ENCODE results near the gene NBDY. TPM values are rescaled to one million over a fixed set of nuclear protein-coding genes. Genes with fewer than 3 reads are reported as not detected.

The NBDY gene
- total and polyA plus RNA-seq, 4 donors: 0.84 to 10.4 (median 5.2) TPM

- Histone ChIP-seq H3K4me3 (ENCODE audit: low read depth in 1 of 3, low read length in 3 of 3) (no peak overlapping the region), H3K27ac (ENCODE audit: low read depth in 1 of 2, low read length in 2 of 2) (no peak overlapping the region)
Measured at GRCh38 chrX:56857042-56857441, 128.0 kb downstream of the NBDY start.

GRCh38 chrX:56860888-56861287 lies 131.8 kb downstream of the NBDY start:
- Histone ChIP-seq H3K9ac (ENCODE audit: low read depth in 1 of 2, low read length in 2 of 2) (no peak overlapping the region), H3K4me3 (ENCODE audit: low read depth in 1 of 3, low read length in 3 of 3) (no peak overlapping the region), H3K27me3 (ENCODE audit: control insufficient read depth in 4 of 4, insufficient read depth in 4 of 4, low read length in 3 of 4) (peaks cover 0 to 2% (median 0%) of the 10 kb centered on the region in 4 donors), H3K9me3 (ENCODE audit: control insufficient read depth in 4 of 4, low read length in 3 of 4) (no peaks in the 10 kb centered on the region), H3K4me1 (ENCODE audit: control insufficient read depth in 4 of 4, insufficient read depth in 4 of 4, low read length in 3 of 4) (peaks cover 1 to 4% (median 3%) of the 10 kb centered on the region in 4 donors), H3K36me3 (ENCODE audit: control insufficient read depth in 4 of 4, insufficient read depth in 3 of 4, low read depth in 1 of 4, low read length in 3 of 4) (no peaks in the 10 kb centered on the region), H3K27ac (ENCODE audit: low read depth in 1 of 2, low read length in 2 of 2) (no peak overlapping the region)
- TF ChIP-seq FOXA2 (IDR thresholded peaks at IDR 0.05) (no peak), MAX (IDR thresholded peaks at IDR 0.05) (no peak)
- DNase-seq (ENCODE audit: low spot score): no peak
- WGBS: 92% methylated on average over 2 of the region's 2 CpGs

More at GRCh38 chrX:56857042-56857441, 128.0 kb downstream of the NBDY start:
- H3K9ac ChIP-seq (ENCODE audit: low read depth in 1 of 2, low read length in 2 of 2): no peak overlapping the region
- H3K36me3 ChIP-seq (ENCODE audit: control insufficient read depth in 4 of 4, insufficient read depth in 3 of 4, low read depth in 1 of 4, low read length in 3 of 4): no peaks in the 10 kb centered on the region
- no peaks in the 10 kb centered on the region for H3K9me3 ChIP-seq (ENCODE audit: control insufficient read depth in 4 of 4, low read length in 3 of 4)
- TF ChIP-seq RAD21 (IDR thresholded peaks at IDR 0.05) (no peak), HNF4A (conservative IDR thresholded peaks at IDR 0.05) (peak; percentile 43 to 65), YY1 (IDR thresholded peaks at IDR 0.05) (no peak), JUND (IDR thresholded peaks at IDR 0.05) (no peak), GABPA (IDR thresholded peaks at IDR 0.05 in 1 of 2, conservative IDR thresholded peaks at IDR 0.05 in 1 of 2) (no peak), SP1 (IDR thresholded peaks at IDR 0.05) (no peak)
- TF ChIP-seq, protein P1, sequence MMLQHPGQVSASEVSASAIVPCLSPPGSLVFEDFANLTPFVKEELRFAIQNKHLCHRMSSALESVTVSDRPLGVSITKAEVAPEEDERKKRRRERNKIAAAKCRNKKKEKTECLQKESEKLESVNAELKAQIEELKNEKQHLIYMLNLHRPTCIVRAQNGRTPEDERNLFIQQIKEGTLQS (IDR thresholded peaks at IDR 0.05): no peak
- no peak for DNase-seq (ENCODE audit: low spot score)
- peaks cover 1 to 4% (median 3%) of the 10 kb centered on the region in 4 donors for H3K4me1 ChIP-seq (ENCODE audit: control insufficient read depth in 4 of 4, insufficient read depth in 4 of 4, low read length in 3 of 4)
- WGBS: 31% methylated on average over 1 of the region's 1 CpG
- no peaks in the 10 kb centered on the region for H3K27me3 ChIP-seq (ENCODE audit: control insufficient read depth in 4 of 4, insufficient read depth in 4 of 4, low read length in 3 of 4)

Other genes with a start within 250 kb of the NBDY start
- 10 to 100 TPM; 10.0 to 11.9 TPM for gene UBQLN2, start 165.6 kb upstream of the NBDY start, total RNA-seq
- 1 to 10 TPM; 7.9 to 8.2 TPM for gene UBQLN2, start 165.6 kb upstream of the NBDY start, polyA plus RNA-seq